GM12874 (cell line): ENCODE measurements around the gene PPP2R3B.

Experiments used
- CTCF ChIP-seq: IDR thresholded peaks from 2 replicates; pipeline ENCODE4 v1.5.1; 2011; ENCODE audit warnings: low read depth, mild to moderate bottlenecking, control low read depth, low read length, moderate library complexity; ENCODE audit not compliant: insufficient read depth

The PPP2R3B gene

GRCh38 chrX:312621-313331 is 73.9 kb downstream of the PPP2R3B start:
- no peak for TF ChIP-seq CTCF

GRCh38 chrX:311156-312129 is 75.3 kb downstream of the PPP2R3B start:
- no peak for TF ChIP-seq CTCF

GRCh38 chrX:310621-311155 is 76.0 kb downstream of the PPP2R3B start:
- no peak for TF ChIP-seq CTCF

- TF ChIP-seq CTCF, result no peak
These were observed 77.7 kb downstream of the PPP2R3B start for GRCh38 chrX:308821-309520.

GRCh38 chrX:307261-308111 is 79.2 kb downstream of the PPP2R3B start:
- TF ChIP-seq CTCF, result 0 out of 2 replicates have a peak, but pooled peaks have one; percentile 6

- TF ChIP-seq CTCF, result no peak
These were observed 83.7 kb downstream of the PPP2R3B start for GRCh38 chrX:302975-303374.
